Measurements from ENCODE around the gene TRABD2B.

GRCh38 chr1:47805018-47805417 lies 192.2 kb downstream of the TRABD2B start:
- TF ChIP-seq NR3C1 (CRISPR knock-in tag; conservative IDR thresholded peaks at IDR 0.05; ENCODE audit: low read depth) (no peak), ERG (CRISPR knock-in tag; IDR thresholded peaks at IDR 0.05) (no peak), CTCF (IDR thresholded peaks at IDR 0.05) (no peak), ZSCAN18 (CRISPR knock-in tag; IDR thresholded peaks at IDR 0.05) (no peak), MLX (CRISPR knock-in tag; IDR thresholded peaks at IDR 0.05) (no peak), E2F1 (CRISPR knock-in tag; IDR thresholded peaks at IDR 0.05) (no peak), MAX (CRISPR knock-in tag; IDR thresholded peaks at IDR 0.05) (no peak), PREB (CRISPR knock-in tag; IDR thresholded peaks at IDR 0.05; ENCODE audit: borderline replicate concordance) (no peak), JUN (CRISPR knock-in tag; IDR thresholded peaks at IDR 0.05) (no peak), CREB1 (CRISPR knock-in tag; IDR thresholded peaks at IDR 0.05) (no peak)

Data from WTC11 (cell line).